Keratinocyte (primary cell): Measurements from ENCODE around the gene CCR7.

Source experiments
- CTCF ChIP-seq, 3 experiments: IDR thresholded peaks in 1 of 3; conservative IDR thresholded peaks in 1 of 3; optimal IDR thresholded peaks in 1 of 3; 2 replicates in 2 of 3; 3 replicates in 1 of 3; pipeline versions ENCODE3 to v1.5.1; 2011; ENCODE audit warnings: low read length in 3 of 3, mild to moderate bottlenecking in 3 of 3, moderate library complexity in 2 of 3, control low read depth in 1 of 3, inconsistent platforms in 1 of 3; ENCODE audit not compliant: insufficient read depth in 2 of 3; ENCODE audit errors: extremely low read depth in 1 of 3
- EZH2 ChIP-seq: IDR thresholded peaks from one replicate; pipeline ENCODE4 v1.6.1; 2012; ENCODE audit warnings: inconsistent platforms, mild to moderate bottlenecking, low read length, moderate library complexity

- TF ChIP-seq CTCF (optimal IDR thresholded peaks at IDR 0.05 in 1 of 3, IDR thresholded peaks at IDR 0.05 in 1 of 3, conservative IDR thresholded peaks at IDR 0.05 in 1 of 3; ENCODE audit: extremely low read depth in 1 of 3, insufficient read depth in 2 of 3, low read length in 3 of 3) = no peak
- no peak for TF ChIP-seq EZH2
Measured at GRCh38 chr17:40547785-40548478, 17.3 kb downstream of the CCR7 start.
